Osteoblast (primary cell): Measurements from ENCODE around the gene PXDN. TPM values are rescaled to one million over a fixed set of nuclear protein-coding genes. Genes with fewer than 3 reads are reported as not detected.

ENCODE experiments used
- DNase-seq: peaks from one replicate; pipeline ENCODE4 v3.0.0; 2011; ENCODE audit warnings: low spot score, mixed read lengths; ENCODE audit not compliant: insufficient read length; ENCODE audit errors: missing footprints
- H2AFZ ChIP-seq: 2 replicates; pipeline ENCODE4 v1.6.0; 2011; ENCODE audit warnings: mild to moderate bottlenecking, low read length
- H3K27ac ChIP-seq: 2 replicates; pipeline ENCODE4 v1.5.1; 2011; ENCODE audit warnings: mild to moderate bottlenecking, low read depth, low read length, moderate library complexity
- H3K27me3 ChIP-seq: 2 replicates; pipeline ENCODE4 v1.6.0; 2012; ENCODE audit warnings: mild to moderate bottlenecking, control low read depth, inconsistent platforms, low read length, moderate library complexity; ENCODE audit not compliant: insufficient read depth
- H3K36me3 ChIP-seq: 2 replicates; pipeline ENCODE4 v1.5.1; 2011; ENCODE audit warnings: mild to moderate bottlenecking, low read length, control low read depth, moderate library complexity; ENCODE audit not compliant: insufficient read depth
- H3K4me1 ChIP-seq: 2 replicates; pipeline ENCODE4 v1.5.1; 2011; ENCODE audit warnings: mild to moderate bottlenecking, low read length, control low read depth, moderate library complexity; ENCODE audit not compliant: insufficient read depth
- H3K4me2 ChIP-seq: 2 replicates; pipeline ENCODE4 v1.6.0; 2011; ENCODE audit warnings: mild to moderate bottlenecking, low read length; ENCODE audit not compliant: insufficient read depth
- H3K4me3 ChIP-seq: fragments of 200-600 bp; sonication (generic); 3 replicates; pipeline ENCODE4 v1.5.1; 2012; ENCODE audit warnings: mild to moderate bottlenecking, low read length, inconsistent platforms; ENCODE audit not compliant: insufficient read depth
- H3K79me2 ChIP-seq: 2 replicates; pipeline ENCODE4 v1.6.0; 2012; ENCODE audit warnings: mild to moderate bottlenecking, low read length, control low read depth, inconsistent platforms; ENCODE audit not compliant: insufficient read depth
- H3K9me3 ChIP-seq: 2 replicates; pipeline ENCODE4 v1.5.1; 2011; ENCODE audit warnings: low read depth, low read length, control low read depth
- H4K20me1 ChIP-seq: 2 replicates; pipeline ENCODE4 v1.6.0; 2012; ENCODE audit warnings: mild to moderate bottlenecking, low read length, control low read depth; ENCODE audit not compliant: insufficient read depth
- CTCF ChIP-seq: IDR thresholded peaks from 2 replicates; pipeline ENCODE4 v1.5.1; 2011; ENCODE audit warnings: mild to moderate bottlenecking, low read depth, low read length, moderate library complexity; ENCODE audit errors: extremely low read depth
- total RNA-seq: library from RNA; depleted of rRNA; stranded (reverse); fragments of >200 nt; gene quantifications from 2 replicates; pipeline ENCODE4 v1.2.3, GENCODE V29; 2012

Gene PXDN
- total RNA-seq, 1 donor = 307 TPM

DNA sequence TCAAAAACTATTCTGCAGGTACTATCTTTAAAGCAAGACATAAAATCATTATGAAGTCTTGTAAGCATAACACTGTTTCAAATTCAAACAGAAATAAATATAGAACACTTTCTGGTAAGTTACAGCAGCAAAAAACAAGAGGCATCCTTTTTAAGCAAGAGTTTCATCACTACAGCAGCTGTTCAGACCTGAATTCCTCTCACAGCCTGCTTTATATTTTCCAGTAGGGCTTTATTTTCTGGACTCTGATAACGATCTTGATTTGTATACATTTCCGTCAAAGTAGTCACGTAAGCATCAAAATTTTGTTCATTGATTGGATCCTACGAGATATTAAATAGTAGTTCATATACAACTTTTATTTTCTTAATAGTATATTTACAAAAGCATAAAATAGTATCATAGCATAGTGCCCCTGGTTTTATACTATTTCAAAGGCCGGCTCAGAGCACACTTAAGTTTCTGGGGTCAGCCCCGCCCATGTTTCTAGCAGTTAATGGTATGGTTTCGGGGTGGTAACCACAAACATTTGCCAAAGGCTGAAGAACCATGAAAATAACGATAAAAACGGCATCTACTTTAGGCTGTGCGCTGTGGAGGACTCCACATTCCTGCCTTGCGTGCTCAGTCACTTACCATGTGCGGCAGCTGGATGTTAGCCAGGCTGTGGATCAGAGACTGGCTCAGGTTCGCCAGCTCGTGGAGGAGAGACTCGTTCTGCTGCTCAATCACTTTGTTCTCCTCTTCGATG is 47.5 kb upstream of the PXDN start:
- no peak overlapping the region for H3K4me3 ChIP-seq
- peak; percentile 83 for DNase-seq
- H3K4me1 ChIP-seq = no peaks in the 10 kb centered on the region
- peak overlapping the region; percentile 32 for H3K4me2 ChIP-seq
- no peaks in the 10 kb centered on the region for H3K9me3 ChIP-seq
- no peak overlapping the region for H2AFZ ChIP-seq
- TF ChIP-seq CTCF = no peak
- H3K27ac ChIP-seq = no peak overlapping the region
- H3K27me3 ChIP-seq = peaks cover 9% of the 10 kb centered on the region
- no peaks in the 10 kb centered on the region for H4K20me1 ChIP-seq
- H3K79me2 ChIP-seq = no peaks in the 10 kb centered on the region
- H3K36me3 ChIP-seq = no peaks in the 10 kb centered on the region

- H3K27ac ChIP-seq = no peak overlapping the region
- DNase-seq = no peak
- H3K4me3 ChIP-seq = no peak overlapping the region
These were observed 46.8 kb upstream of the PXDN start for GRCh38 chr2:1791006-1791605.

DNA sequence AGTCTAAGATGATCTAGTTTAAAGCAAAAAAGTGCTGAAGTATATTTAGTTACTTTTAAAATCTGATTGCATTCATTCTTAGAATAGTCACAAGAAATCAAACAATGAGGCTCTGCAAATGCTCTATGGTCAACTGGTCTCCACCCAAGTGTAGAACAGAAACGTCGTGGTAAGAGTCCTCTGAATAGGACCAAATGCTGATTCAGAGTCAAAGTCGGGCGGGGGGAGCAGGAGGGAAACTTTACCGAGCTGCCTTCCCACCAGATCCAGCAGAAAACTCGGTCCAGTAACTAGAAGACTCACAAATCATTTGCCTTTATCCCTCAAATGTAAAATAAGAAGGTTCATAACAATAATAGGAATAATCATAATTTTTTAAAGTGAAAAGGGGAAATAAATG is 46.2 kb upstream of the PXDN start:
- no peak overlapping the region for H3K27ac ChIP-seq
- H3K9me3 ChIP-seq = no peaks in the 10 kb centered on the region
- no peaks in the 10 kb centered on the region for H3K36me3 ChIP-seq
- no peaks in the 10 kb centered on the region for H4K20me1 ChIP-seq
- H2AFZ ChIP-seq = no peak overlapping the region
- H3K4me2 ChIP-seq = no peak overlapping the region
- no peaks in the 10 kb centered on the region for H3K79me2 ChIP-seq
- no peak overlapping the region for H3K4me3 ChIP-seq
- peak; percentile 30 for DNase-seq
- peaks cover 9% of the 10 kb centered on the region for H3K27me3 ChIP-seq
- no peak for TF ChIP-seq CTCF
- H3K4me1 ChIP-seq = no peaks in the 10 kb centered on the region

More at GRCh38 chr2:1791006-1791605, 46.8 kb upstream of the PXDN start:
- Histone ChIP-seq H3K9me3 (no peaks in the 10 kb centered on the region), H4K20me1 (no peaks in the 10 kb centered on the region), H3K27me3 (peaks cover 9% of the 10 kb centered on the region), H3K36me3 (no peaks in the 10 kb centered on the region), H3K4me2 (no peak overlapping the region), H2AFZ (no peak overlapping the region), H3K79me2 (no peaks in the 10 kb centered on the region), H3K4me1 (no peaks in the 10 kb centered on the region)
- TF ChIP-seq CTCF = no peak

- Histone ChIP-seq H3K4me1 (no peaks in the 10 kb centered on the region), H3K27ac (no peak overlapping the region), H3K79me2 (no peaks in the 10 kb centered on the region), H2AFZ (no peak overlapping the region), H3K27me3 (peaks cover 9% of the 10 kb centered on the region), H3K36me3 (no peaks in the 10 kb centered on the region), H4K20me1 (no peaks in the 10 kb centered on the region), H3K9me3 (no peaks in the 10 kb centered on the region), H3K4me3 (no peak overlapping the region), H3K4me2 (no peak overlapping the region)
- no peak for TF ChIP-seq CTCF
- DNase-seq = no peak
These were observed 45.3 kb upstream of the PXDN start for GRCh38 chr2:1789610-1790009.
